Measurements from ENCODE around the gene PDK2.

The PDK2 gene

GRCh38 chr17:50153650-50154575 is 58.8 kb downstream of the PDK2 start:
- no peak for DNase-seq

DNA sequence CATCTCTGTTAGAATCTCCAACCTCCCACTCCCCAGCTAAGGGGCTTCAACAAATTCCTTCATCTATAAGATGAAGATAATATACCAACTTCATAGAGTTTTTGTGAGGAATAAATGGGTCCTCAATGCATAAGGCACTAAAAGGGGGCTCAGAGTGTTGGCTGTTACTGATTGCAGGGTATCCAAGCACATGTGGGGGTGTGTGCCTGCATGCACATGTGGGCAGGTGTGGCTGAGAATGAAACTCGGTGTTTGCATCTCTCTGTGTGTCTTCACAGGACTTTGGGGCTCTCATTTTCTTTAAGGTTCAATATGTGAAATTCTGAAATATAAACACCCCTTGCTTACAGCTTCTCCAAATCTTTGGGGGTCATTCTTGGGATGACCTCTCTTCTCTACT is 59.5 kb downstream of the PDK2 start:
- DNase-seq = no peak

- DNase-seq = no peak
Measured at GRCh38 chr17:50155115-50155819, 60.1 kb downstream of the PDK2 start.

GRCh38 chr17:50157891-50158290 is 62.7 kb downstream of the PDK2 start:
- no peak for DNase-seq

GRCh38 chr17:50161023-50161910 is 66.1 kb downstream of the PDK2 start:
- peak; percentile 82 for DNase-seq

All from NCI-H748 treated with DMSO at 0.1 percent for 48 hours (cell line).